SK-N-MC (cell line): ENCODE results near the gene ST7L.

Source experiments
- EZH2 ChIP-seq: fragments of 200-600 bp; sonication (generic); IDR thresholded peaks from one replicate; pipeline ENCODE4 v1.6.1; 2017; ENCODE audit warnings: antibody characterized with exemption
- FOXP2 ChIP-seq: optimal IDR thresholded peaks from 2 replicates; pipeline ENCODE3; 2011; ENCODE audit warnings: mild to moderate bottlenecking, moderate library complexity; ENCODE audit not compliant: insufficient read depth; ENCODE audit errors: extremely low read length, control extremely low read depth
- POLR2AphosphoS5 ChIP-seq: IDR thresholded peaks from 2 replicates; pipeline ENCODE4 v1.6.1; 2012; ENCODE audit warnings: mild to moderate bottlenecking, low read depth, low read length, borderline replicate concordance

DNA sequence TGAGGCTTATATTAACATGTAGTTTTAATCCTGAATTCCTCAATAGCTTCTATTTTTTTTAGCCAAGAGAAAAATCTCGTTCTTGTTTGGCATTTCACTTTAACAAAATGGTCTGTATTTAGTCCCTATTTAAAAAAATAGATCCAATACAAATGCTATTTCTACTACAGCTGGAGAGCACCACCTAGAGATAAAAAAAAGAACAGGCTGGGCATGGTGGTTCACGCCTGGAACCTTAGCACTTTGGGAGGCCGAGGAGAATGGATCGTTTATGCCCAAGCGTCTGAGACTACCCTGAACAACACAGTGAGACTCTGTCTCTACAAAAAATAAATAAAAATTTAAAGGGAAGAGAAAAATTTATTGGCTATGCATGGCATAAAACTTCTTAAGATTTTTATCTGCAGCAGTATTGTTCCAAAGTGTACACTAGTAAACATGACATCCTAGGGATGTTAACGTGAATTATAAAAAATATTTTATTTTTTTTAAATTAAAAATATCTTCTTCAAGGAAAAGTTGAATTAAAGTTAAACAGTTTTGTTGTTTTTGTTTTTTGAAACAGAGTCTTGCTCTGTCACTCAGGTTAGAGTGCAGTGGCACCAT lies 4.4 kb downstream of the ST7L start:
- TF ChIP-seq EZH2: no peak
- TF ChIP-seq POLR2AphosphoS5: no peak
- no peak for TF ChIP-seq FOXP2
